ENCODE measurements around the gene ACSS2. TPM values are rescaled to one million over a fixed set of nuclear protein-coding genes. Genes with fewer than 3 reads are reported as not detected.

The ACSS2 gene
- total and polyA plus RNA-seq, 2 experiments from 2014 or later, result 26.1 to 49.3 TPM

DNA sequence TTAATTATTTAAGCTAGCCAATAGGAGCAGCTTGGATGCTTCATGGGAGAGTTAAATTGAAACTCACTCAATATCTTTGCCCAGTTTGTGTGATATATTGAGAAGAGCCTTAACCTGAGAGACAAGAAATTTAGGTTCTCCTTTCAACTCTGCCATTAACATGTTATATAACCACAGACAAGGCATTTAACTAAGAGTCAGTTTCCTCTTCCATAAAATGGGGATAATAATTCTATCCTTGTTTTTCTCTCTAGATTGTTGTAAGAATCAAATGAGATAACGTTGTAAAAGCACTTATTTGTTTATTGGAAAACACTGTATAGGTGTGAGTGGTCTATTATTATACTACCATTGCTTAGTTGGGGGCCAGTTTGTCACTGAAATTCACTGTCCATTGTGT is 7.8 kb downstream of the ACSS2 start:
- no peak overlapping the region for H3K27ac Mint-ChIP-seq
- TF ChIP-seq, protein P1, sequence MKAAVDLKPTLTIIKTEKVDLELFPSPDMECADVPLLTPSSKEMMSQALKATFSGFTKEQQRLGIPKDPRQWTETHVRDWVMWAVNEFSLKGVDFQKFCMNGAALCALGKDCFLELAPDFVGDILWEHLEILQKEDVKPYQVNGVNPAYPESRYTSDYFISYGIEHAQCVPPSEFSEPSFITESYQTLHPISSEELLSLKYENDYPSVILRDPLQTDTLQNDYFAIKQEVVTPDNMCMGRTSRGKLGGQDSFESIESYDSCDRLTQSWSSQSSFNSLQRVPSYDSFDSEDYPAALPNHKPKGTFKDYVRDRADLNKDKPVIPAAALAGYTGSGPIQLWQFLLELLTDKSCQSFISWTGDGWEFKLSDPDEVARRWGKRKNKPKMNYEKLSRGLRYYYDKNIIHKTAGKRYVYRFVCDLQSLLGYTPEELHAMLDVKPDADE (IDR thresholded peaks at IDR 0.05), result no peak
- TF ChIP-seq EZH2 (IDR thresholded peaks at IDR 0.05; ENCODE audit: low read depth, unreplicated experiment) (no peak), ZNF114 (CRISPR knock-in tag; IDR thresholded peaks at IDR 0.05) (no peak), EZH2phosphoT487 (IDR thresholded peaks at IDR 0.05; ENCODE audit: unreplicated experiment) (no peak), NANOG (IDR thresholded peaks at IDR 0.05; ENCODE audit: borderline replicate concordance) (no peak), ZNF331 (CRISPR knock-in tag; IDR thresholded peaks at IDR 0.05; ENCODE audit: low read depth) (no peak), POLR2AphosphoS5 (IDR thresholded peaks at IDR 0.05; ENCODE audit: low read depth) (no peak), JUNB (IDR thresholded peaks at IDR 0.05; ENCODE audit: unreplicated experiment) (no peak), STAT1 (IDR thresholded peaks at IDR 0.05; ENCODE audit: unreplicated experiment) (no peak), CREB1 (CRISPR knock-in tag; IDR thresholded peaks at IDR 0.05; ENCODE audit: low read depth) (no peak)
- TF ChIP-seq, protein P2, sequence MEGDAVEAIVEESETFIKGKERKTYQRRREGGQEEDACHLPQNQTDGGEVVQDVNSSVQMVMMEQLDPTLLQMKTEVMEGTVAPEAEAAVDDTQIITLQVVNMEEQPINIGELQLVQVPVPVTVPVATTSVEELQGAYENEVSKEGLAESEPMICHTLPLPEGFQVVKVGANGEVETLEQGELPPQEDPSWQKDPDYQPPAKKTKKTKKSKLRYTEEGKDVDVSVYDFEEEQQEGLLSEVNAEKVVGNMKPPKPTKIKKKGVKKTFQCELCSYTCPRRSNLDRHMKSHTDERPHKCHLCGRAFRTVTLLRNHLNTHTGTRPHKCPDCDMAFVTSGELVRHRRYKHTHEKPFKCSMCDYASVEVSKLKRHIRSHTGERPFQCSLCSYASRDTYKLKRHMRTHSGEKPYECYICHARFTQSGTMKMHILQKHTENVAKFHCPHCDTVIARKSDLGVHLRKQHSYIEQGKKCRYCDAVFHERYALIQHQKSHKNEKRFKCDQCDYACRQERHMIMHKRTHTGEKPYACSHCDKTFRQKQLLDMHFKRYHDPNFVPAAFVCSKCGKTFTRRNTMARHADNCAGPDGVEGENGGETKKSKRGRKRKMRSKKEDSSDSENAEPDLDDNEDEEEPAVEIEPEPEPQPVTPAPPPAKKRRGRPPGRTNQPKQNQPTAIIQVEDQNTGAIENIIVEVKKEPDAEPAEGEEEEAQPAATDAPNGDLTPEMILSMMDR (conservative IDR thresholded peaks at IDR 0.05; ENCODE audit: low read depth in 2 of 2), result no peak
- TF ChIP-seq, protein P3, sequence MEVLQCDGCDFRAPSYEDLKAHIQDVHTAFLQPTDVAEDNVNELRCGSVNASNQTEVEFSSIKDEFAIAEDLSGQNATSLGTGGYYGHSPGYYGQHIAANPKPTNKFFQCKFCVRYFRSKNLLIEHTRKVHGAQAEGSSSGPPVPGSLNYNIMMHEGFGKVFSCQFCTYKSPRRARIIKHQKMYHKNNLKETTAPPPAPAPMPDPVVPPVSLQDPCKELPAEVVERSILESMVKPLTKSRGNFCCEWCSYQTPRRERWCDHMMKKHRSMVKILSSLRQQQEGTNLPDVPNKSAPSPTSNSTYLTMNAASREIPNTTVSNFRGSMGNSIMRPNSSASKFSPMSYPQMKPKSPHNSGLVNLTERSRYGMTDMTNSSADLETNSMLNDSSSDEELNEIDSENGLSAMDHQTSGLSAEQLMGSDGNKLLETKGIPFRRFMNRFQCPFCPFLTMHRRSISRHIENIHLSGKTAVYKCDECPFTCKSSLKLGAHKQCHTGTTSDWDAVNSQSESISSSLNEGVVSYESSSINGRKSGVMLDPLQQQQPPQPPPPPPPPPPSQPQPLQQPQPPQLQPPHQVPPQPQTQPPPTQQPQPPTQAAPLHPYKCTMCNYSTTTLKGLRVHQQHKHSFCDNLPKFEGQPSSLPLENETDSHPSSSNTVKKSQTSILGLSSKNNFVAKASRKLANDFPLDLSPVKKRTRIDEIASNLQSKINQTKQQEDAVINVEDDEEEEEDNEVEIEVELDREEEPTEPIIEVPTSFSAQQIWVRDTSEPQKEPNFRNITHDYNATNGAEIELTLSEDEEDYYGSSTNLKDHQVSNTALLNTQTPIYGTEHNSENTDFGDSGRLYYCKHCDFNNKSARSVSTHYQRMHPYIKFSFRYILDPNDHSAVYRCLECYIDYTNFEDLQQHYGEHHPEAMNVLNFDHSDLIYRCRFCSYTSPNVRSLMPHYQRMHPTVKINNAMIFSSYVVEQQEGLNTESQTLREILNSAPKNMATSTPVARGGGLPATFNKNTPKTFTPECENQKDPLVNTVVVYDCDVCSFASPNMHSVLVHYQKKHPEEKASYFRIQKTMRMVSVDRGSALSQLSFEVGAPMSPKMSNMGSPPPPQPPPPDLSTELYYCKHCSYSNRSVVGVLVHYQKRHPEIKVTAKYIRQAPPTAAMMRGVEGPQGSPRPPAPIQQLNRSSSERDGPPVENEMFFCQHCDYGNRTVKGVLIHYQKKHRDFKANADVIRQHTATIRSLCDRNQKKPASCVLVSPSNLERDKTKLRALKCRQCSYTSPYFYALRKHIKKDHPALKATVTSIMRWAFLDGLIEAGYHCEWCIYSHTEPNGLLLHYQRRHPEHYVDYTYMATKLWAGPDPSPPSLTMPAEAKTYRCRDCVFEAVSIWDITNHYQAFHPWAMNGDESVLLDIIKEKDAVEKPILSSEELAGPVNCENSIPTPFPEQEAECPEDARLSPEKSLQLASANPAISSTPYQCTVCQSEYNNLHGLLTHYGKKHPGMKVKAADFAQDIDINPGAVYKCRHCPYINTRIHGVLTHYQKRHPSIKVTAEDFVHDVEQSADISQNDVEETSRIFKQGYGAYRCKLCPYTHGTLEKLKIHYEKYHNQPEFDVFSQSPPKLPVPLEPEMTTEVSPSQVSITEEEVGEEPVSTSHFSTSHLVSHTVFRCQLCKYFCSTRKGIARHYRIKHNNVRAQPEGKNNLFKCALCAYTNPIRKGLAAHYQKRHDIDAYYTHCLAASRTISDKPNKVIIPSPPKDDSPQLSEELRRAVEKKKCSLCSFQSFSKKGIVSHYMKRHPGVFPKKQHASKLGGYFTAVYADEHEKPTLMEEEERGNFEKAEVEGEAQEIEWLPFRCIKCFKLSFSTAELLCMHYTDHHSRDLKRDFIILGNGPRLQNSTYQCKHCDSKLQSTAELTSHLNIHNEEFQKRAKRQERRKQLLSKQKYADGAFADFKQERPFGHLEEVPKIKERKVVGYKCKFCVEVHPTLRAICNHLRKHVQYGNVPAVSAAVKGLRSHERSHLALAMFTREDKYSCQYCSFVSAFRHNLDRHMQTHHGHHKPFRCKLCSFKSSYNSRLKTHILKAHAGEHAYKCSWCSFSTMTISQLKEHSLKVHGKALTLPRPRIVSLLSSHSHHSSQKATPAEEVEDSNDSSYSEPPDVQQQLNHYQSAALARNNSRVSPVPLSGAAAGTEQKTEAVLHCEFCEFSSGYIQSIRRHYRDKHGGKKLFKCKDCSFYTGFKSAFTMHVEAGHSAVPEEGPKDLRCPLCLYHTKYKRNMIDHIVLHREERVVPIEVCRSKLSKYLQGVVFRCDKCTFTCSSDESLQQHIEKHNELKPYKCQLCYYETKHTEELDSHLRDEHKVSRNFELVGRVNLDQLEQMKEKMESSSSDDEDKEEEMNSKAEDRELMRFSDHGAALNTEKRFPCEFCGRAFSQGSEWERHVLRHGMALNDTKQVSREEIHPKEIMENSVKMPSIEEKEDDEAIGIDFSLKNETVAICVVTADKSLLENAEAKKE (CRISPR knock-in tag; IDR thresholded peaks at IDR 0.05), result no peak
- TF ChIP-seq, protein P4, sequence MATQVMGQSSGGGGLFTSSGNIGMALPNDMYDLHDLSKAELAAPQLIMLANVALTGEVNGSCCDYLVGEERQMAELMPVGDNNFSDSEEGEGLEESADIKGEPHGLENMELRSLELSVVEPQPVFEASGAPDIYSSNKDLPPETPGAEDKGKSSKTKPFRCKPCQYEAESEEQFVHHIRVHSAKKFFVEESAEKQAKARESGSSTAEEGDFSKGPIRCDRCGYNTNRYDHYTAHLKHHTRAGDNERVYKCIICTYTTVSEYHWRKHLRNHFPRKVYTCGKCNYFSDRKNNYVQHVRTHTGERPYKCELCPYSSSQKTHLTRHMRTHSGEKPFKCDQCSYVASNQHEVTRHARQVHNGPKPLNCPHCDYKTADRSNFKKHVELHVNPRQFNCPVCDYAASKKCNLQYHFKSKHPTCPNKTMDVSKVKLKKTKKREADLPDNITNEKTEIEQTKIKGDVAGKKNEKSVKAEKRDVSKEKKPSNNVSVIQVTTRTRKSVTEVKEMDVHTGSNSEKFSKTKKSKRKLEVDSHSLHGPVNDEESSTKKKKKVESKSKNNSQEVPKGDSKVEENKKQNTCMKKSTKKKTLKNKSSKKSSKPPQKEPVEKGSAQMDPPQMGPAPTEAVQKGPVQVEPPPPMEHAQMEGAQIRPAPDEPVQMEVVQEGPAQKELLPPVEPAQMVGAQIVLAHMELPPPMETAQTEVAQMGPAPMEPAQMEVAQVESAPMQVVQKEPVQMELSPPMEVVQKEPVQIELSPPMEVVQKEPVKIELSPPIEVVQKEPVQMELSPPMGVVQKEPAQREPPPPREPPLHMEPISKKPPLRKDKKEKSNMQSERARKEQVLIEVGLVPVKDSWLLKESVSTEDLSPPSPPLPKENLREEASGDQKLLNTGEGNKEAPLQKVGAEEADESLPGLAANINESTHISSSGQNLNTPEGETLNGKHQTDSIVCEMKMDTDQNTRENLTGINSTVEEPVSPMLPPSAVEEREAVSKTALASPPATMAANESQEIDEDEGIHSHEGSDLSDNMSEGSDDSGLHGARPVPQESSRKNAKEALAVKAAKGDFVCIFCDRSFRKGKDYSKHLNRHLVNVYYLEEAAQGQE (IDR thresholded peaks at IDR 0.05; ENCODE audit: unreplicated experiment), result no peak
- 0 out of 2 replicates have a peak, but pooled peaks cover 7% of the 10 kb centered on the region for H3K4me1 ChIP-seq (ENCODE audit: insufficient read depth)
- DNase-seq (ENCODE audit: low spot score) (no peak), ATAC-seq (no peak)
- H4K20me1 ChIP-seq (replicated peaks; ENCODE audit: insufficient read depth), result peaks cover 10% of the 10 kb centered on the region
- H3K27me3 Mint-ChIP-seq (ENCODE audit: insufficient read depth, low read depth, poor library complexity), result no peaks in the 10 kb centered on the region
- peaks cover 10% of the 10 kb centered on the region for H3K79me2 ChIP-seq (replicated peaks; ENCODE audit: insufficient read depth)
- H3K27ac ChIP-seq (ENCODE audit: low read depth), result no peak overlapping the region
- no peaks in the 10 kb centered on the region for H3K27me3 ChIP-seq (ENCODE audit: insufficient read depth)
- H3K4me3 ChIP-seq, result no peak overlapping the region
- no peak overlapping the region for H3K4me3 Mint-ChIP-seq
- H3K4me1 Mint-ChIP-seq, result no peaks in the 10 kb centered on the region; the same call in 1 of the 3 replicates
- no peak overlapping the region for H3K4me2 ChIP-seq
- no peaks in the 10 kb centered on the region for H3K9me2 ChIP-seq (ENCODE audit: insufficient read depth)
- no peaks in the 10 kb centered on the region; the same call in 2 of the 3 replicates for H3K36me3 Mint-ChIP-seq (ENCODE audit: low read depth)
- H3K9me3 Mint-ChIP-seq, result no peaks in the 10 kb centered on the region
- no peaks in the 10 kb centered on the region; the same call in 1 of the 2 replicates for H3K36me3 ChIP-seq (ENCODE audit: insufficient read depth)
- no peak overlapping the region for H2AFZ ChIP-seq
- H3F3A ChIP-seq (replicated peaks; ENCODE audit: low read depth), result no peaks in the 10 kb centered on the region

All from GM23338 (cell line).